Esophagus (tissue), 2 donors: ENCODE data around the gene PANK2. TPM values are rescaled to one million over a fixed set of nuclear protein-coding genes. Genes with fewer than 3 reads are reported as not detected.

Experiments
- H3K27ac ChIP-seq, 2 donors: one replicate each; pipeline ENCODE4 v1.5.1; 2013; ENCODE audit warnings: low read depth in 2 of 2, mild to moderate bottlenecking in 2 of 2, inconsistent platforms in 1 of 2, low read length in 1 of 2, moderate library complexity in 1 of 2
- H3K27me3 ChIP-seq, 2 donors: one replicate each; pipeline ENCODE4 v1.6.1; 2013; ENCODE audit warnings: low read length in 2 of 2, control low read depth in 1 of 2, mild to moderate bottlenecking in 1 of 2; ENCODE audit not compliant: insufficient read depth in 2 of 2, control insufficient read depth in 1 of 2
- H3K36me3 ChIP-seq, 2 donors: one replicate each; pipeline ENCODE4 v1.6.1; 2013; ENCODE audit warnings: low read length in 1 of 2; ENCODE audit not compliant: control insufficient read depth in 2 of 2, insufficient read depth in 2 of 2
- H3K4me1 ChIP-seq, 2 donors: one replicate each; pipeline ENCODE4 v1.6.1; 2013; ENCODE audit warnings: low read length in 1 of 2; ENCODE audit not compliant: control insufficient read depth in 2 of 2, insufficient read depth in 2 of 2
- H3K4me3 ChIP-seq, 2 donors: one replicate each; pipeline ENCODE4 v1.5.1; 2013; ENCODE audit warnings: low read length in 2 of 2, mild to moderate bottlenecking in 2 of 2, low read depth in 1 of 2, moderate library complexity in 1 of 2
- H3K9me3 ChIP-seq, 2 donors: one replicate each; pipeline ENCODE4 v1.6.1; 2013; ENCODE audit warnings: mild to moderate bottlenecking in 2 of 2, low read depth in 1 of 2, low read length in 1 of 2, moderate library complexity in 1 of 2; ENCODE audit not compliant: control insufficient read depth in 2 of 2, insufficient read depth in 1 of 2
- WGBS, 2 donors: extraction: QIAGEN DNeasy Blood & Tissue Kit; methylation state at CpG; one replicate each; pipeline ENCODE4 v1.1.7; 2013; 5-methylcytosine and 5-hydroxymethylcytosine counted together
- polyA plus RNA-seq, 2 donors: library from polyadenylated mRNA; stranded (reverse); fragments of 200-250 nt; gene quantifications; one replicate each; pipeline ENCODE4 v1.2.3, GENCODE V29; 2013
- donor health status: healthy with polysubstance abuse.
- donor health status: Bipolar disorder and iron deficiency.

The PANK2 gene
- polyA plus RNA-seq, 2 donors: 31.0 to 31.9 TPM

DNA sequence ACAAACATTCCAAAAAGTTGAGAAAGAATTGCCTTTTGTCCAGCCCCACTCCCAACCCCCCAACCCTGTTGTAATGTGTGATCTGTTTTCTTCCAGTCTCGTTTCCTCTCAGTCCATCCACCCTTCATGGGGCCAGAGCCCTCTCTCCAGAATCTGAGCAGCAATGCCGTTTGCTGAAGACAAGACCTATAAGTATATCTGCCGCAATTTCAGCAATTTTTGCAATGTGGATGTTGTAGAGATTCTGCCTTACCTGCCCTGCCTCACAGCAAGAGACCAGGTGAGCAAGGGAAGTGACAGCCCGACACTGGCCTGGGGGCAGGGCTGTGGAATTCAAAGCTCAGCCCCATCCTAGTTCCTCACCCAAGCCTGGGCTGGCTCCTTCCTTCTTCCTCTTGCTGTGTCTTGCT is 34.7 kb upstream of the PANK2 start:
- 60 to 68% methylated on average over 4 of the region's 4 CpGs for WGBS, 2 donors
- peaks cover 11 to 14% of the 10 kb centered on the region in 2 donors for H3K36me3 ChIP-seq
- H3K4me1 ChIP-seq: peaks cover 0 to 4% of the 10 kb centered on the region in 2 donors

DNA sequence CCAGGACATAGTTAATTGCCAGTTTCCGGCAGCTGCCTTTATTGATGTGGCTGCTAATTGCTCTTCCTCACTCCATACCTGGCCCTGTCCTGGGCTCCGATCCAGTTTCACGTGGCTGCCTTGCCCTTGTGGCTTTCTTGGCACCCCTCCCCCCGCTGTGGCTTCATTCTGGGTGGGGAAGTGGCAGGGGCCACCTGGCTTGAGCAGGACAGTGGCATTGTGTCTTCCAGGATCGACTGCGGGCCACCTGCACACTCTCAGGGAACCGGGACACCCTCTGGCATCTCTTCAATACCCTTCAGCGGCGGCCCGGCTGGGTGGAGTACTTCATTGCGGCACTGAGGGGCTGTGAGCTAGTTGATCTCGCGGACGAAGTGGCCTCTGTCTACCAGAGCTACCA is 31.8 kb upstream of the PANK2 start:
- 75 to 81% methylated on average over 14 of the region's 14 CpGs for WGBS, 2 donors
- H3K36me3 ChIP-seq: peaks cover 17 to 28% of the 10 kb centered on the region in 2 donors

More for the DNA sequence above, 34.7 kb upstream of the PANK2 start:
- Histone ChIP-seq H3K9me3 (no peaks in the 10 kb centered on the region), H3K4me3 (no peak overlapping the region), H3K27me3 (no peaks in the 10 kb centered on the region), H3K27ac (peak overlapping the region in 1 of 2 donors; percentile 21)

DNA sequence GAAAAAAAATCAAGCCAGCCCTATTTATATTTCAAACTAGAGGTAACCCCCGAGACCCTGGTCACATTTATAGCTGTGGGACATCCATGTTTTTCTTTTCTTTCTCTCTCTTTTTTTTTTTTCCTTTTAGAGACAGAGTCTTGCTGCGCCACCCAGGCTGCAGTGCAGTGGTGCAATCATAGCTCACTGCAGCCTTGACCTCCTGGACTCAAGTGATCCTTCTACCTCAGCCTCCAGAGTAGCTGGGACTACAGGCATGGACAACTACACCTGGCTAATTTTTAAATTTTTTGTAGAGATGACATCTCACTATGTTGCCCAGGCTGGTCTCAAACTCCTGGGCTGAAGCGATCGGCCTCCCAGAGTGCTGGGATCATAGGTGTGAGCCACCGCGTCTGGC is 30.5 kb upstream of the PANK2 start:
- WGBS, 2 donors: 94 to 98% methylated on average over 6 of the region's 6 CpGs
- Histone ChIP-seq H3K4me1 (peaks cover 0 to 4% of the 10 kb centered on the region in 2 donors), H3K4me3 (no peak overlapping the region), H3K9me3 (no peaks in the 10 kb centered on the region), H3K27ac (no peak overlapping the region), H3K27me3 (no peaks in the 10 kb centered on the region), H3K36me3 (peaks cover 27 to 40% of the 10 kb centered on the region in 2 donors)

More for the DNA sequence above, 31.8 kb upstream of the PANK2 start:
- Histone ChIP-seq H3K9me3 (no peaks in the 10 kb centered on the region), H3K4me1 (peaks cover 0 to 4% of the 10 kb centered on the region in 2 donors), H3K27me3 (no peaks in the 10 kb centered on the region), H3K4me3 (no peak overlapping the region), H3K27ac (no peak overlapping the region)

DNA sequence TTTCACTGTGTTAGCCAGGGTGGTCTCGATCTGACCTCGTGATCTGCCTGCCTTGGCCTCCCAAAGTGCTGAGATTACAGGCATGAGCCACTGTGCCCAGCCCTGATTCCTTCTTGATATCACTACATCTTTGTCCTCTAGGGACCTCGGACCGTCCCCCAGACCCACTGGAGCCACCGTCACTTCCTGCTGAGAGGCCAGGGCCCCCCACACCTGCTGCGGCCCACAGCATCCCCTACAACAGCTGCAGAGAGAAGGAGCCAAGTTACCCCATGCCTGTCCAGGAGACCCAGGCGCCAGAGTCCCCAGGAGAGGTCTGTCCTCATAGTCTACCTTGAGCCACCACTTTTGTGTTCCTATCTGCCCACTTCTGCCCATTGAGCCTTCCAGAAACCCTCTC is 28.0 kb upstream of the PANK2 start:
- Histone ChIP-seq H3K27me3 (no peaks in the 10 kb centered on the region), H3K4me3 (no peak overlapping the region), H3K27ac (no peak overlapping the region), H3K4me1 (no peaks in the 10 kb centered on the region), H3K36me3 (peaks cover 40 to 58% of the 10 kb centered on the region in 2 donors), H3K9me3 (no peaks in the 10 kb centered on the region)
- 96 to 97% methylated on average over 7 of the region's 7 CpGs for WGBS, 2 donors

DNA sequence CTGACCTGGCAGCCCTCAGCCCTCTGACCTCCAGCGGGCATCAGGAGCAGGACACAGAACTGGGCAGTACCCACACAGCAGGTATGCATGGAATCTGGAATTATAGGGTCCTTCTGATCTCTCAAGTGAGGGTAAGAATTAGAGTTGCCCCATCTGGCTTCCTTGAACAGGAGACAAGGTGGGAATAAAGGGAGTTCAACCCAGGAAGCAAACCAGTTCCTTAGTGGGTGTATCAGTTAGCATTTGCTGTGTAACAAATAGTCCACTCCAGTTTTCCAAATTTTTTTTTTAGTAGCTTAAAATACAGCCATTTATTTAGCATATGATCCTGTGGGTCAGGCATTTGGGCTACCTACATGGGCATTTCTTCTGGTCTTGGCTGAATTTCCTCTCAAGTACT is 26.9 kb upstream of the PANK2 start:
- no peaks in the 10 kb centered on the region for H3K27me3 ChIP-seq
- no peak overlapping the region for H3K4me3 ChIP-seq
- no peaks in the 10 kb centered on the region for H3K9me3 ChIP-seq
- 97 to 100% methylated on average over 1 of the region's 1 CpG for WGBS, 2 donors
- peaks cover 38 to 64% of the 10 kb centered on the region in 2 donors for H3K36me3 ChIP-seq
- H3K4me1 ChIP-seq: no peaks in the 10 kb centered on the region
- no peak overlapping the region for H3K27ac ChIP-seq

DNA sequence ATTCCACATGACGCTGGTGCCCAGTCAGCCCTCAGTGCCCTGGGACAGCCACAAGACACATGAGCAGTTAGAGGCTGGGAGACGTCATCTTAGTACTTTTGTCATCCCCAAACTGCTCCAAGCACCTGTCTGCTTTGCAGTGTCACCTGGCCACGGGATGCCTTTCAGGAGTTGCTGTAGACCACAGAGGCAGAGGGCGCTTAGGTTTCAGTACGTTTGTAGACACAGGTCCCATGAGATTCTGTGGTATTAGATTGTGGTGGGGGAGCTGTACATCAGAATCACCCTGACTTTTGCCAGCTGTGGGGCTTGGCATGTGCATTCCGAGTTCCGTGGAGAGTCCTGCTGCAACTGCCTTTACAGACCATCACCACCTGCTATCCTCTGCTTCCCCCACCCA is 25.9 kb upstream of the PANK2 start:
- Histone ChIP-seq H3K36me3 (peaks cover 34 to 60% of the 10 kb centered on the region in 2 donors), H3K4me3 (no peak overlapping the region), H3K27ac (no peak overlapping the region), H3K27me3 (no peaks in the 10 kb centered on the region), H3K4me1 (no peaks in the 10 kb centered on the region), H3K9me3 (no peaks in the 10 kb centered on the region)
- 87% methylated on average over 7 of the region's 7 CpGs for WGBS, 2 donors

DNA sequence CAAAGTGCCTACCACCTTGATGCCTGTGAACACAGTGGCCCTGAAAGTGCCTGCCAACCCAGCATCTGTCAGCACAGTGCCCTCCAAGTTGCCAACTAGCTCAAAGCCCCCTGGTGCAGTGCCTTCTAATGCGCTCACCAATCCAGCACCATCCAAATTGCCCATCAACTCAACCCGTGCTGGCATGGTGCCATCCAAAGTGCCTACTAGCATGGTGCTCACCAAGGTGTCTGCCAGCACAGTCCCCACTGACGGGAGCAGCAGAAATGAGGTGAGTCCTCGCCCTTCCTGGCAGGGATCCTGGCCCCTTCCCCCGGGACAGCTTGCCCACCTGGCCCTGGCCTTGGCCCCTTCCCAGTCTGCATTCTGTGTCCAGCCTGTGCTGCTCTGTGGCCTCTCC is 24.7 kb upstream of the PANK2 start:
- Histone ChIP-seq H3K36me3 (peaks cover 34 to 59% of the 10 kb centered on the region in 2 donors), H3K27me3 (no peaks in the 10 kb centered on the region), H3K9me3 (no peaks in the 10 kb centered on the region), H3K4me1 (no peaks in the 10 kb centered on the region), H3K27ac (no peak overlapping the region), H3K4me3 (no peak overlapping the region)
- 78 to 91% methylated on average over 5 of the region's 5 CpGs for WGBS, 2 donors

DNA sequence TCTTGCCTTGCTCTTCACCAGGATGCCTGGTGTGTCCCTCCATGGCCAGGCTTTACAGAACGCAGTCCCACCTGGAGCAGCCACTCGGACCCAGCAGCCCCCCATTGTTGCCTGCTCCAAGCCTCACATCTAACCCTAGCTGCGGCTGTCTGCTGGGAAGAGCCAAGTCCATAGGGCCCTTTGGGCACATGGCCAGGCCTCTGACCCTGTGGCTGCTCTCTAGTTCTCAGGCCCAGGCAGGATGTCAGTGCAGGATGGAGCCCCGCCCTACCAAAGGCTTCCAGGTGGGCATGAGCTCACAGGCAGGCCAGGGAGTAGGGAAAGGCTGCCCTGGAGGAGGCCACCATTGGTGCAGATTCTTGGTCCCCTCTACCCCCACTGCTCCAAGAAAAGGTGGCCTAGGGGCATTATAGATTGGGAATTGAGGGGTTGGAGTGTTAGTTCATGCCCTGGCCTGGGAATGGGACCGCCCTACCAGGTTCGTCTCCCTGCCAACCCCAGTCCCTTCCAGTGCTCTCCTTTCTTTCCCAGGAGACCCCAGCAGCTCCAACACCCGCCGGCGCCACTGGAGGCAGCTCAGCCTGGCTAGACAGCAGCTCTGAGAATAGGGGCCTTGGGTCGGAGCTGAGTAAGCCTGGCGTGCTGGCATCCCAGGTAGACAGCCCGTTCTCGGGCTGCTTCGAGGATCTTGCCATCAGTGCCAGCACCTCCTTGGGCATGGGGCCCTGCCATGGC is 23.9 kb upstream of the PANK2 start:
- Histone ChIP-seq H3K36me3 (peaks cover 34 to 62% of the 10 kb centered on the region in 2 donors), H3K4me1 (peaks cover 0 to 4% of the 10 kb centered on the region in 2 donors), H3K4me3 (no peak overlapping the region), H3K27ac (no peak overlapping the region), H3K27me3 (no peaks in the 10 kb centered on the region), H3K9me3 (no peaks in the 10 kb centered on the region)
- 86 to 88% methylated on average over 14 of the region's 14 CpGs for WGBS, 2 donors

DNA sequence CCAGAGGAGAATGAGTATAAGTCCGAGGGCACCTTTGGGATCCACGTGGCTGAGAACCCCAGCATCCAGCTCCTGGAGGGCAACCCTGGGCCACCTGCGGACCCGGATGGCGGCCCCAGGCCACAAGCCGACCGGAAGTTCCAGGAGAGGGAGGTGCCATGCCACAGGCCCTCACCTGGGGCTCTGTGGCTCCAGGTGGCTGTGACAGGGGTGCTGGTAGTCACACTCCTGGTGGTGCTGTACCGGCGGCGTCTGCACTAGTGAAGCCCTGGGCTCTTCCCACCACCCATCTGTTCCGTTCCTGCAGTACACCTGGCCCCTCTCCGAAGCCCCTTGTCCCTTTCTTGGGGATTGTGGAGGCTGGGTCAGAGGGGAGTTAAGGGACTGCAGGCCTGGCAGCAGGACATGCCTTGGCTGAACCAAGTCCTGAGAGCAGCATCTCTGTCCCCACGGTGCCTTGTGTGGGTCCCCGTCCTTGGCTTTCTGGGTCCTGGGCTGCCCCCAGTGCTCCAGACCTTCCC is 23.2 kb upstream of the PANK2 start:
- Histone ChIP-seq H3K27me3 (no peaks in the 10 kb centered on the region), H3K4me3 (no peak overlapping the region), H3K27ac (no peak overlapping the region), H3K36me3 (peaks cover 34 to 62% of the 10 kb centered on the region in 2 donors), H3K4me1 (peaks cover 0 to 4% of the 10 kb centered on the region in 2 donors), H3K9me3 (no peaks in the 10 kb centered on the region)
- 84 to 93% methylated on average over 14 of the region's 14 CpGs for WGBS, 2 donors

DNA sequence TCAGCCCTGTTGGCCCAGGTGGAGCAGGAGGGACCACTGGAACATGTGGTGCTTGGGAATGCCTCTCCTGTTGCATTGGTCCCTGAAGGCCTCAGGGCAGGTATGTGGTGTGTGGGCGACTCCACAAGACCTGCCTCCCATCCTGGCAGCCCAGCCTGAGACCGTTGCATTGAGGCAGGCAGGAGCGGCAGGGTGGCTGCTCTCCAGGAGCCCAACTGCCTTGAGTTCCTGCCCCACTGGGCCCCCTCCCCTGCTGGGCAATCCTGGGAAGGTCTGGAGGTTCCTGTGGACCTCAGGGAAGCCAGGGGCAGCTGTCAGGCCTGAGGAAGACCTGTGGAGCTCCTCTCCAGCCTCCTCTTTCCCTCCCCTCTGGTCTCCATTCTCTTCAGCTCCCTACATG is 22.7 kb upstream of the PANK2 start:
- H3K4me1 ChIP-seq: peaks cover 0 to 4% of the 10 kb centered on the region in 2 donors
- no peaks in the 10 kb centered on the region for H3K9me3 ChIP-seq
- H3K4me3 ChIP-seq: no peak overlapping the region
- WGBS, 2 donors: 54 to 64% methylated on average over 3 of the region's 3 CpGs
- H3K27me3 ChIP-seq: no peaks in the 10 kb centered on the region
- no peak overlapping the region for H3K27ac ChIP-seq
- peaks cover 34 to 58% of the 10 kb centered on the region in 2 donors for H3K36me3 ChIP-seq
